Keratinocyte (primary cell): ENCODE results near the gene CREB5.

Source experiments
- CTCF ChIP-seq, 3 experiments: IDR thresholded peaks in 1 of 3; conservative IDR thresholded peaks in 1 of 3; optimal IDR thresholded peaks in 1 of 3; 2 replicates in 2 of 3; 3 replicates in 1 of 3; pipeline versions ENCODE3 to v1.5.1; 2011; ENCODE audit warnings: low read length in 3 of 3, mild to moderate bottlenecking in 3 of 3, moderate library complexity in 2 of 3, control low read depth in 1 of 3, inconsistent platforms in 1 of 3; ENCODE audit not compliant: insufficient read depth in 2 of 3; ENCODE audit errors: extremely low read depth in 1 of 3
- EZH2 ChIP-seq: IDR thresholded peaks from one replicate; pipeline ENCODE4 v1.6.1; 2012; ENCODE audit warnings: inconsistent platforms, mild to moderate bottlenecking, low read length, moderate library complexity

DNA sequence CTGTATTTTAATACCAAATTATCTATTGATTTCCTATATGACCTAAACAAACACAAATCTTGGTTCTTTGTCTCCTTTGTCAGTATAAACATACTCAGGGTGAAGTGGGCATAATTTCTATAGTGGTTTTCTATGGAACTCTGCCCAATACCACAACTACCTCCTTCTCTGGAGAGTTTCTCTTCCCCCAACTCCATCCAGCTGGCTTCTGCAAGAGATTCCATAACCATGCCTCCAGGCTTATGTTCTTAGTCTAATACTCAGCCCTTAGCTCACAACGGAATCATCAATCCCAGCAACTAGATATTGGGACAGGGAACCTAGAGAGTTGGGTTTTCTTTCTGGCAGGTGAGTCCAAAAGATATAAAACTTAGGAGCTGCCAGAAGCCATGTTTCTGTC is 418.5 kb downstream of the CREB5 start:
- TF ChIP-seq CTCF (optimal IDR thresholded peaks at IDR 0.05 in 1 of 3, IDR thresholded peaks at IDR 0.05 in 1 of 3, conservative IDR thresholded peaks at IDR 0.05 in 1 of 3; ENCODE audit: extremely low read depth in 1 of 3, insufficient read depth in 2 of 3, low read length in 3 of 3) (no peak), EZH2 (no peak)
